ENCODE data around the gene TCFL5. TPM values are rescaled to one million over a fixed set of nuclear protein-coding genes. Genes with fewer than 3 reads are reported as not detected.

The TCFL5 gene
- total RNA-seq, 4 donors from 2014 or later, result 12.1 to 13.9 (median 13.1) TPM

GRCh38 chr20:62872184-62872847, 10.7 kb upstream of the TCFL5 start:
- no peak overlapping the region for H3K4me3 ChIP-seq (ENCODE audit: low read depth, poor library complexity, severe bottlenecking)
- no peak for DNase-seq (ENCODE audit: low spot score in 2 of 2)
- intact Hi-C loops (cut with DNase I; ENCODE audit: low total_unique reads), result loop anchor here (10.0 kb wide), 1 partner anchor 132 kb away; the partner anchor contains the start of gene BHLHE23
- no peak for TF ChIP-seq POLR2A (IDR thresholded peaks at IDR 0.05)
- no peak for TF ChIP-seq CTCF (IDR thresholded peaks at IDR 0.05)
- WGBS, 2 donors, result 85 to 87% methylated on average over 18 of the region's 18 CpGs

- no peak overlapping the region for H3K4me3 ChIP-seq (ENCODE audit: low read depth, poor library complexity, severe bottlenecking)
- WGBS, 2 donors, result 88 to 93% methylated on average over 7 of the region's 7 CpGs
- TF ChIP-seq POLR2A (IDR thresholded peaks at IDR 0.05) (no peak), CTCF (IDR thresholded peaks at IDR 0.05) (no peak)
- intact Hi-C loops (cut with DNase I; ENCODE audit: low total_unique reads), result no loop called here
- no peak for DNase-seq (ENCODE audit: low spot score in 2 of 2)
Observed at GRCh38 chr20:62864207-62864606, 2.6 kb upstream of the TCFL5 start.

GRCh38 chr20:62860924-62861691, 514 bp downstream of the TCFL5 start:
- intact Hi-C loops (cut with DNase I; ENCODE audit: low total_unique reads), result no loop called here
- TF ChIP-seq POLR2A (IDR thresholded peaks at IDR 0.05) (no peak), CTCF (IDR thresholded peaks at IDR 0.05) (no peak)
- 0% methylated on average over 11 of the region's 129 CpGs; no CpG with 5 or more reads in 1 of the 2 donors for WGBS, 2 donors
- peak overlapping the region; percentile 12 for H3K4me3 ChIP-seq (ENCODE audit: low read depth, poor library complexity, severe bottlenecking)
- DNase-seq (ENCODE audit: low spot score in 2 of 2), result no peak

GRCh38 chr20:62860391-62860923, 1.2 kb downstream of the TCFL5 start:
- H3K4me3 ChIP-seq (ENCODE audit: low read depth, poor library complexity, severe bottlenecking), result peak overlapping the region; percentile 13
- WGBS, 2 donors, result 17 to 21% methylated on average over 9 to 24 of the region's 24 CpGs
- DNase-seq (ENCODE audit: low spot score in 2 of 2), result no peak
- intact Hi-C loops (cut with DNase I; ENCODE audit: low total_unique reads), result no loop called here
- no peak for TF ChIP-seq POLR2A (IDR thresholded peaks at IDR 0.05)
- TF ChIP-seq CTCF (IDR thresholded peaks at IDR 0.05), result no peak

- intact Hi-C loops (cut with DNase I; ENCODE audit: low total_unique reads), result no loop called here
- TF ChIP-seq CTCF (IDR thresholded peaks at IDR 0.05), result no peak
- no peak for TF ChIP-seq POLR2A (IDR thresholded peaks at IDR 0.05)
- WGBS, 2 donors, result 86 to 89% methylated on average over 12 of the region's 12 CpGs
- no peak overlapping the region for H3K4me3 ChIP-seq (ENCODE audit: low read depth, poor library complexity, severe bottlenecking)
- DNase-seq (ENCODE audit: low spot score in 2 of 2), result no peak
Observed at GRCh38 chr20:62859721-62860120, 1.9 kb downstream of the TCFL5 start.

All from lower leg skin (tissue), 4 donors.